ENCODE results near the gene KRT13.
"Not testable (repeated sequence)": the region's sequence is repeated elsewhere in the genome, so short reads cannot be mapped to it uniquely, and the experiment has no call there.

The KRT13 gene

GRCh38 chr17:41544935-41545334, 39.5 kb upstream of the KRT13 start:
- no peak for DNase-seq (ENCODE audit: low read depth in 1 of 2, low spot score in 1 of 2)
- no peak for TF ChIP-seq JUND (IDR thresholded peaks at IDR 0.05; ENCODE audit: low read depth)
- in situ Hi-C loops (cut with HindIII; ENCODE audit: low pct_unique_long_range_greater_than_20kb, low sequenced_read_pairs), result no loop called here

GRCh38 chr17:41544491-41544892, 39.1 kb upstream of the KRT13 start:
- TF ChIP-seq JUND (IDR thresholded peaks at IDR 0.05; ENCODE audit: low read depth), result no peak
- in situ Hi-C loops (cut with HindIII; ENCODE audit: low pct_unique_long_range_greater_than_20kb, low sequenced_read_pairs), result no loop called here
- DNase-seq (ENCODE audit: low read depth in 1 of 2, low spot score in 1 of 2), result peak in 1 of 2 experiments; percentile 20

GRCh38 chr17:41542786-41543185, 37.4 kb upstream of the KRT13 start:
- in situ Hi-C loops (cut with HindIII; ENCODE audit: low pct_unique_long_range_greater_than_20kb, low sequenced_read_pairs); DNase-seq (ENCODE audit: low read depth in 1 of 2, low spot score in 1 of 2): not testable (repeated sequence)

- peak in 1 of 2 experiments; percentile 40 for DNase-seq (ENCODE audit: low read depth in 1 of 2, low spot score in 1 of 2)
- no peak for TF ChIP-seq JUND (IDR thresholded peaks at IDR 0.05; ENCODE audit: low read depth)
- in situ Hi-C loops (cut with HindIII; ENCODE audit: low pct_unique_long_range_greater_than_20kb, low sequenced_read_pairs), result no loop called here
These were observed 36.9 kb upstream of the KRT13 start for GRCh38 chr17:41542357-41542756.

GRCh38 chr17:41540921-41541625, 35.7 kb upstream of the KRT13 start:
- no peak for TF ChIP-seq JUND (IDR thresholded peaks at IDR 0.05; ENCODE audit: low read depth)
- in situ Hi-C loops (cut with HindIII; ENCODE audit: low pct_unique_long_range_greater_than_20kb, low sequenced_read_pairs), result no loop called here

GRCh38 chr17:41539979-41540701, 34.7 kb upstream of the KRT13 start:
- in situ Hi-C loops (cut with HindIII; ENCODE audit: low pct_unique_long_range_greater_than_20kb, low sequenced_read_pairs), result no loop called here
- no peak for TF ChIP-seq JUND (IDR thresholded peaks at IDR 0.05; ENCODE audit: low read depth)
- DNase-seq (ENCODE audit: low read depth in 1 of 2, low spot score in 1 of 2), result peak in 1 of 2 experiments; percentile 75

More at GRCh38 chr17:41540921-41541625, 35.7 kb upstream of the KRT13 start:
- DNase-seq (ENCODE audit: low read depth in 1 of 2, low spot score in 1 of 2), result peak in 1 of 2 experiments; percentile 25

GRCh38 chr17:41539071-41539492, 33.7 kb upstream of the KRT13 start:
- in situ Hi-C loops (cut with HindIII; ENCODE audit: low pct_unique_long_range_greater_than_20kb, low sequenced_read_pairs), result no loop called here
- peak in 1 of 2 experiments; percentile 99 for DNase-seq (ENCODE audit: low read depth in 1 of 2, low spot score in 1 of 2)
- TF ChIP-seq JUND (IDR thresholded peaks at IDR 0.05; ENCODE audit: low read depth), result no peak

- peak in 1 of 2 experiments; percentile 83 for DNase-seq (ENCODE audit: low read depth in 1 of 2, low spot score in 1 of 2)
- in situ Hi-C loops (cut with HindIII; ENCODE audit: low pct_unique_long_range_greater_than_20kb, low sequenced_read_pairs), result no loop called here
These were observed 33.2 kb upstream of the KRT13 start for GRCh38 chr17:41538565-41538991.

GRCh38 chr17:41537990-41538389, 32.6 kb upstream of the KRT13 start:
- no peak for TF ChIP-seq JUND (IDR thresholded peaks at IDR 0.05; ENCODE audit: low read depth)
- in situ Hi-C loops (cut with HindIII; ENCODE audit: low pct_unique_long_range_greater_than_20kb, low sequenced_read_pairs), result no loop called here
- peak in 1 of 2 experiments; percentile 72 for DNase-seq (ENCODE audit: low read depth in 1 of 2, low spot score in 1 of 2)

More at GRCh38 chr17:41538565-41538991, 33.2 kb upstream of the KRT13 start:
- TF ChIP-seq JUND (IDR thresholded peaks at IDR 0.05; ENCODE audit: low read depth), result no peak

GRCh38 chr17:41537614-41537954, 32.2 kb upstream of the KRT13 start:
- in situ Hi-C loops (cut with HindIII; ENCODE audit: low pct_unique_long_range_greater_than_20kb, low sequenced_read_pairs), result no loop called here
- no peak for DNase-seq (ENCODE audit: low read depth in 1 of 2, low spot score in 1 of 2)
- no peak for TF ChIP-seq JUND (IDR thresholded peaks at IDR 0.05; ENCODE audit: low read depth)

- peak in 1 of 2 experiments; percentile 97 for DNase-seq (ENCODE audit: low read depth in 1 of 2, low spot score in 1 of 2)
- in situ Hi-C loops (cut with HindIII; ENCODE audit: low pct_unique_long_range_greater_than_20kb, low sequenced_read_pairs), result no loop called here
- no peak; the same call in 1 of the 2 replicates for TF ChIP-seq JUND (IDR thresholded peaks at IDR 0.05; ENCODE audit: low read depth)
These were observed 31.6 kb upstream of the KRT13 start for GRCh38 chr17:41536741-41537613.

GRCh38 chr17:41535764-41536481, 30.5 kb upstream of the KRT13 start:
- in situ Hi-C loops (cut with HindIII; ENCODE audit: low pct_unique_long_range_greater_than_20kb, low sequenced_read_pairs), result no loop called here

More at GRCh38 chr17:41535764-41536481, 30.5 kb upstream of the KRT13 start:
- peak; percentile 94 for TF ChIP-seq JUND (IDR thresholded peaks at IDR 0.05; ENCODE audit: low read depth)
- DNase-seq (ENCODE audit: low read depth in 1 of 2, low spot score in 1 of 2), result peak in 1 of 2 experiments; percentile 100

Data from T47D (cell line).